Duodenal mucosa (tissue), 2 donors: ENCODE data around the gene GPR148.
"Not testable (repeated sequence)": the region's sequence is repeated elsewhere in the genome, so short reads cannot be mapped to it uniquely, and the experiment has no call there.

Source experiments
- H3K27ac ChIP-seq: one replicate; pipeline ENCODE4 v1.7.0; 2013; ENCODE audit warnings: low read depth, low read length
- H3K27me3 ChIP-seq, 2 donors: one replicate each; pipeline ENCODE4 v1.7.0; 2013; ENCODE audit warnings: low read length in 2 of 2, control low read depth in 1 of 2; ENCODE audit not compliant: insufficient read depth in 2 of 2, control insufficient read depth in 1 of 2
- H3K36me3 ChIP-seq, 2 donors: one replicate each; pipeline ENCODE4 v1.7.0; 2013; ENCODE audit warnings: low read length in 2 of 2, control low read depth in 1 of 2; ENCODE audit not compliant: insufficient read depth in 2 of 2, control insufficient read depth in 1 of 2
- H3K4me1 ChIP-seq, 2 donors: one replicate each; pipeline ENCODE4 v1.7.0; 2013; ENCODE audit warnings: low read length in 2 of 2, control low read depth in 1 of 2; ENCODE audit not compliant: insufficient read depth in 2 of 2, control insufficient read depth in 1 of 2
- H3K4me3 ChIP-seq, 2 donors: one replicate each; pipeline ENCODE4 v1.7.0; 2013; ENCODE audit warnings: low read length in 2 of 2, low read depth in 1 of 2
- H3K9ac ChIP-seq, 2 donors: one replicate each; pipeline ENCODE4 v1.7.0; 2013; ENCODE audit warnings: low read length in 2 of 2, low read depth in 1 of 2
- H3K9me3 ChIP-seq, 2 donors: one replicate each; pipeline ENCODE4 v1.7.0; 2013; ENCODE audit warnings: low read length in 2 of 2, control low read depth in 1 of 2; ENCODE audit not compliant: control insufficient read depth in 1 of 2

The GPR148 gene, protein sequence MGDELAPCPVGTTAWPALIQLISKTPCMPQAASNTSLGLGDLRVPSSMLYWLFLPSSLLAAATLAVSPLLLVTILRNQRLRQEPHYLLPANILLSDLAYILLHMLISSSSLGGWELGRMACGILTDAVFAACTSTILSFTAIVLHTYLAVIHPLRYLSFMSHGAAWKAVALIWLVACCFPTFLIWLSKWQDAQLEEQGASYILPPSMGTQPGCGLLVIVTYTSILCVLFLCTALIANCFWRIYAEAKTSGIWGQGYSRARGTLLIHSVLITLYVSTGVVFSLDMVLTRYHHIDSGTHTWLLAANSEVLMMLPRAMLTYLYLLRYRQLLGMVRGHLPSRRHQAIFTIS

DNA sequence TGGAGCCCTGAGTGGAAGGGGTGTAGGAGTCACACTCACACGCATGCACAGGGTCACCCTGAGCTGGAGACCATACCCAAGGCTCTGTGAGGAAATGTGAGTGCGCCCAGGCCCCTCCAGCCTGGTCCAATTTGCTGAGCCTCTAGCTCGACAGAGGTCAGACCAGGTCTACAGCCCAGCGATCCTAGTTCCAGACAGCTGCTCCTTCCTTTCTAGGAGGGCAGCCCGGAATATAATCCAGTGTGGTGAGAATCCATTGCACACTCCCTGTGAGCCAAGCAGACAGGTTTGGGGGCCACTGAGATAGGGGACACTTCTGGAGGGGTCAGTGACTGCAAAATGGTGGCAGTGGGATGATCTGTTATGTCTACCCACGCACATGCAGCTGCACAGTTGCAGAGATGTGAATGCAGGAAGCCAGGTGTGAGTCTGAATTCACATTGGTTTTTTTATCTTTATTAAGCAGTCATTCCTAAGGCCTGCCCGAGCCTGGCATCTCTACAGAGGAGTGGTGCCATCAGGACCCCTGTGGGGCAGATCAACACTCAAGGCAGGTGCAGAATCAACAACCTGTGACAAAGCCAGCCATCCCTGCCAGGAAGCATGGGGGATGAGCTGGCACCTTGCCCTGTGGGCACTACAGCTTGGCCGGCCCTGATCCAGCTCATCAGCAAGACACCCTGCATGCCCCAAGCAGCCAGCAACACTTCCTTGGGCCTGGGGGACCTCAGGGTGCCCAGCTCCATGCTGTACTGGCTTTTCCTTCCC is at the start of gene GPR148:
TSS of gene GPR148 (plus strand) at position 522 of the 768 bp plus-strand sequence. CDS start at position 604, 82 bp downstream.
- Histone ChIP-seq H3K4me1 (peaks cover 10 to 20% of the 10 kb centered on the region in 2 donors), H3K9ac (no peak within 1 kb of the TSS), H3K27ac (peak within 1 kb of the TSS; percentile 39), H3K36me3 (no peaks in the 10 kb centered on the region), H3K27me3 (peaks cover 4 to 5% of the 10 kb centered on the region in 2 donors), H3K9me3 (no peaks in the 10 kb centered on the region), H3K4me3 (peak within 1 kb of the TSS; percentile 67 to 72)

DNA sequence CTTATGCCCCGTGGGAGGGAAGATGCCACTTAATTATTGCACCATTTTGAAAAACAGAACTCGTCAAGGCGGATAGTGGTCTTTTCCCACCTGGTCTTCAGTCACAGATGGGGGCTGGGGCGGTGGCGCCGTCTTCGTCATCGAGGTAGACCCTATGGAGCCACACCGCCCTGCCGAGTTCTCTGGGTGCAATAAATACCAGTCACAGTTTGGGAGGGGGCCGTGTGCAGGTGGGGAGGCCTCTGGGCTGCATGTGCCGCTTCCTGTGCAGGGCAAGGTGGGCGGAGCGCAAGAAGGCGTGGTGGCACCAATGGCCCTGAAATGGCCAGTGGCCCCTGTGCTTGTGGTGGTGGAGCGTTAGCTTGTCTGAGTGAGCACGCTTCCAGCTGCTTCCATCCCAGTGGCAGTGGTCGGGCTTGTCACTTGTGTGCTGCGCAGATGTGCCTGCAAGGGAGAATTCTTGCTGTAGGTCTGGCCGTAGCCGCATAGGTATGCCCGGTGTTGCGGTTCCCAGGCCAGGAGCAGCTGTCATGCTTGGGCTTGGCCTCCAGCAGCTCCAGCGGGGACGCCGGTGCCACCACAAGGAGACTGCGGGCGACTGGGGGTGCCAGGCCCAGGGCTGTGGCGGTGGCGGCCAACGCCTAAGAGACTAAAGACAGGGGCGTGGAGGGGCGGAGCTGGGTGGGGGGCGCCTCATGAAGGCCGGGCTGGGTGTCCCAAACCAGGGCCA is 36.7 kb upstream of the GPR148 start:
- H3K4me1 ChIP-seq, H3K36me3 ChIP-seq, H3K4me3 ChIP-seq, H3K9me3 ChIP-seq, H3K27ac ChIP-seq, H3K9ac ChIP-seq, H3K27me3 ChIP-seq: not testable (repeated sequence)

DNA sequence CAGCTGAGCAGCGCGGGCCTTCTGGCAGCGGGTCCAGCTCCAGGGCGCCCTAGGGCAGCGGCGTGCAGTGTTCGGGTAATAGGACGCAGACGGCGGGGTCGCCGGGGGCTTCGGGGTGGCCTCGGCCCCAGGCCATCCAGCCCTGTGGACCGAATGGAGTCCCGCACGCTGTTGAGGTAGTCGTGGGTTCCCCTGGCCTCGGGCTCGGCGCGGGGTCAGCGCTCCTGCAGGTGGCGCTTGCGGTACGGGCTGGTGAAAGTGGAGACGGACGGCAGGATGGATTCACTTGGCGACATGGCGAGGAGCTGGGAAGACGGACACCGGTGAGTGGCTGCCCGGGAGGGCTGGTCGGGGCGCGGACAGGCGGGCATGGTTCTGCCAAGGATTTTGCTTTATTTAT is 35.4 kb upstream of the GPR148 start:
- H3K4me3 ChIP-seq, H3K36me3 ChIP-seq, H3K27me3 ChIP-seq, H3K27ac ChIP-seq, H3K4me1 ChIP-seq, H3K9ac ChIP-seq, H3K9me3 ChIP-seq: not testable (repeated sequence)

DNA sequence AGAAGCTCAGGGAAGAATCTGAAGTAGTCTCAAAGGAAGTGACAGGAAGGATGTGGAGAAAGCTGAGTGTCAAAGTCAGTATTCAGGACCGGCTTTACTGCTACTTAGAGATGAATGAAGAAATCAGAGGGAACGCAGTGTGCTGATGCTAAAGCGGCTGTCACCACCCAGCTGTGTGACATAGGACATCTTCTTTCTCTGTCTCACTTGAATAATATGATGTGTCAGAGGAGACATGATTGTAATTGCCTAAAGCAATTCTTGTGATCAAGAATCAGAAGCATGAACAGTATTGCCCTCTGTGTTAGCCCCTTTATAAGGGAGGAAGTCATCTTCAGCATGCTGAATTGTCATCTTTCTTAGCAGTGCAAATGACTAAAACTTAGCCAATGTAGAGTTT is 25.6 kb upstream of the GPR148 start:
- H3K4me3 ChIP-seq, H3K27ac ChIP-seq, H3K9me3 ChIP-seq, H3K36me3 ChIP-seq, H3K27me3 ChIP-seq, H3K9ac ChIP-seq, H3K4me1 ChIP-seq: not testable (repeated sequence)

DNA sequence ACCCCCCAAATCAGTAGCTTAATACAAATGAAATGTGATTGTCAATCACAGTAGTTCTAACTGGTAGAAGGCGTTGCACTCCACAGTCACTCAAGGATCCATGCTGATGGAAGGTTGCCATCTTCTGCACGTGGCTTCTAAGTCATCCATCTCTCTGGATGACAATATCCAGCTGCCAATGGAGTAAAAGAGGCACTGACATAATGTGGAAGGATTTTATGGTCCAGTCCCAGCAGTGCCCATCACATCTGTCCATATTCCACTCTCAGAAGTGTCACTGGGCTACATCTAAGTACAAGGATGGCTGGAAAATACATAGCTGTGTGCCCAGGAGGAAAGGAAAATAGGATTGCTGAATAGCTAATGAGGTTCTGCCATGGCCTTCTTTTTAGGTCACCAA is 14.1 kb upstream of the GPR148 start:
- H3K36me3 ChIP-seq, H3K4me1 ChIP-seq, H3K27me3 ChIP-seq, H3K27ac ChIP-seq, H3K9me3 ChIP-seq, H3K4me3 ChIP-seq, H3K9ac ChIP-seq: not testable (repeated sequence)

DNA sequence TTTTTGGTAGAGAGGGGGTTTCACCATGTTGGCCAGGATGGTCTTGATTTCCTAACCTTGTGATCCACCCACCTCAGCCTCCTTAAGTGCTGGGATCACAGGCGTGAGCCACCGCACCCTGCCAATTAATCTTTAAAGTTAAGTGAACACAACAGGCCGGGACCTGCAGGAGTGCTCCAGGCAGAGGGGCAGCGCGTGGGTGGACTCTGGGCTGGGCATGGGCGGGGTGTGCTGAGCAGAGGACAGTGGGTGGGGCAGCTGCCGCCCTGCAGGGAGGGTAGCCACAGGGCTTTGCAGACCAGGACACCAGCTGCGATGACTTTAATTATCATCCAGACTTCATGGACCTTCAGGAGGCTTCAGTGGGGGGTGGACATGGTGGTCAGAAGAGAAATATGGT is 8.8 kb upstream of the GPR148 start:
- Histone ChIP-seq H3K4me1 (no peaks in the 10 kb centered on the region), H3K27ac (no peak overlapping the region), H3K4me3 (no peak overlapping the region), H3K36me3 (no peaks in the 10 kb centered on the region), H3K9ac (no peak overlapping the region), H3K9me3 (no peaks in the 10 kb centered on the region), H3K27me3 (no peaks in the 10 kb centered on the region)

DNA sequence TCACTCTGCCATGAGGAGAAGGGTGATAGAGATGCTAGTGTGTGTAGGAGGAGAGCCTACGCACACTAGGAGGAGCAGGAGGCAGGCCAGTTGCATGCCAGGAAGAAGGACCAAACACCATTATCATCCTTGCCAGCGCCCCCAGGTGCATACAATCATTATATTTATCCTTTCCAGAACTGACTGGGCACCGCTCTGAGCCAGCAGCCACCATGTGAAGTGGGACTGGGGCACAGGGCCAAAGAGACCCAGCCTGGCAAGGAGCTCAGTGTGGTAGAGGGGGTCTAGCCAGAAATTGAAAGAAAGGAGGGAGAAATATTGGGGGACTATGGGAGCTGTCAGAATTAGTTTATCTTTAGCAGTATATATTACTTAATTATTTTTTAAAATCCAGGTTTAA is 8.3 kb upstream of the GPR148 start:
- Histone ChIP-seq H3K9ac (no peak overlapping the region), H3K36me3 (no peaks in the 10 kb centered on the region), H3K9me3 (no peaks in the 10 kb centered on the region), H3K27me3 (no peaks in the 10 kb centered on the region), H3K4me1 (no peaks in the 10 kb centered on the region), H3K4me3 (no peak overlapping the region), H3K27ac (no peak overlapping the region)

DNA sequence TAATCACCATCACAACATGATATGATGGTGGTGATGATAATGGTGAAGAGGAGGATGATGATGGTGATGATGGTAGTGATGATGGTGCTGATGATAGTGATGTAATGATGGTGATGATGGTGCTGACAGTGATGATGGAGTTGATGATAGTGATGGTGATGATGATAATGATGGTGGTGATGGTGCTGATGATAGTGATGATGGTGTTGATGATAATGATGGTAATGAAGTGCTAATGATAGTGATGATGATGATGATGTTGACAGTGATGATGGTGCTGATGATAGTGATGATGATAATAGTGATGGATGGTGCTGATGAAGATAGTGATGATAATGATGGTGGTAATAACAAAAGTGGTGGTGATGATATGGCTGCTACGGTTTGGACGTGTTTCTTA is 4.4 kb upstream of the GPR148 start:
- no peaks in the 10 kb centered on the region for H3K36me3 ChIP-seq
- no peak overlapping the region for H3K9ac ChIP-seq
- H3K27ac ChIP-seq = no peak overlapping the region
- H3K4me3 ChIP-seq = no peak overlapping the region
- peaks cover 4 to 5% of the 10 kb centered on the region in 2 donors for H3K27me3 ChIP-seq
- H3K4me1 ChIP-seq = peaks cover 10 to 20% of the 10 kb centered on the region in 2 donors
- H3K9me3 ChIP-seq = no peaks in the 10 kb centered on the region

DNA sequence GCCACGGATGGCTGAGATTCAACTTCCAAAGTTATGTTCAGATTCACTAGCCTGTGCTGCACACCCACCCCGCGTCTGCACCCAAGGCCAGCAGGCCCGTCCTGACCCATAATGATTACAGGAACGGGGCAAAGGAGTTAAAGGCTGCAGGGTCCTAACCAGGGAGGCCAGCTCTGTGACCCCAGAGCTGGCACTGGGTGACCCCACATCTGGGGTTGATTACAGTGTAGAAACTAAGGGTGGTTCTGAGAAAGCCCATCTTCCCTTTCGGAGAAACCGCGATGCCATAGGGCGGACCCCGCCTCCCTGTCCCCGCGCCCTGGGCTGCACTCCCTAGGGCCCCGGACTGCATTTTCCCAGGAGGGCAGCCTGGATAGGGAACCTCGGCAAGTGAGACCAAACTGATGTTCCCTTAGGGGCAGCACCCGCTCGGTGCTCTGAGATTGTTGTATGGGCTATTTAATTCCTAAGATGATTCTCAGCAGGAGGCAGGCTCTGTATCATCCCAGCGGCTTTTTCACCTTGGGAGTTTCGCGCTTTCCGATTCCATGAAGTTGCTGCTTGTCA is 2.2 kb upstream of the GPR148 start:
- Histone ChIP-seq H3K9me3 (no peaks in the 10 kb centered on the region), H3K27me3 (peaks cover 4 to 5% of the 10 kb centered on the region in 2 donors), H3K36me3 (no peaks in the 10 kb centered on the region), H3K27ac (no peak overlapping the region), H3K4me1 (peaks cover 10 to 20% of the 10 kb centered on the region in 2 donors), H3K9ac (peak overlapping the region; percentile 43 to 49), H3K4me3 (peak overlapping the region; percentile 67 to 72)
